Naive thymus-derived CD4-positive, alpha-beta T cell (primary cell): ENCODE results near the gene KCNQ5. TPM values are rescaled to one million over a fixed set of nuclear protein-coding genes. Genes with fewer than 3 reads are reported as not detected.
A peak's percentile ranks its signal among the peaks of the same experiment; 100 is the strongest.

Experiments
- ATAC-seq: fragments of 150-1000 bp; cut with Tn5 transposase; 2 replicates; pipeline ENCODE4 v1.10.0; 2021; ENCODE audit warnings: mild to moderate bottlenecking, moderate library complexity
- CTCF ChIA-PET: fragments of 350-600 bp; sonication (Branson Sonifier 250); formaldehyde crosslinking; loops from one replicate; lab custom pipeline; 2021; ENCODE audit warnings: antibody characterized with exemption; lab: Charles Lee
- POLR2A ChIA-PET: fragments of 350-600 bp; sonication (Branson Sonifier 250); formaldehyde crosslinking; loops from one replicate; lab custom pipeline; 2021; ENCODE audit warnings: antibody characterized with exemption, inconsistent platforms; lab: Charles Lee
- DNase-seq, 9 donors: peaks; one replicate each; pipeline versions ENCODE4 v3.0.0 to v3.0.0-alpha.2; 2020 to 2022; ENCODE audit warnings: mixed read lengths in 1 of 9
- H3K27ac ChIP-seq: one replicate; pipeline ENCODE4 v1.7.0; 2013; ENCODE audit warnings: mild to moderate bottlenecking, low read depth, low read length, moderate library complexity
- H3K27me3 ChIP-seq, 2 donors: one replicate each; pipeline ENCODE4 v1.7.0; 2013; ENCODE audit warnings: low read length in 2 of 2, mild to moderate bottlenecking in 2 of 2, moderate library complexity in 2 of 2; ENCODE audit not compliant: control insufficient read depth in 2 of 2, insufficient read depth in 2 of 2
- H3K36me3 ChIP-seq, 3 experiments: 1 replicate in 2 of 3; 2 replicates in 1 of 3; pipeline ENCODE4 v1.7.0; 2013; ENCODE audit warnings: low read length in 3 of 3, mild to moderate bottlenecking in 3 of 3, moderate library complexity in 1 of 3; ENCODE audit not compliant: insufficient read depth in 3 of 3, control insufficient read depth in 2 of 3
- H3K4me1 ChIP-seq, 2 donors: one replicate each; pipeline ENCODE4 v1.7.0; 2013; ENCODE audit warnings: low read length in 2 of 2, mild to moderate bottlenecking in 2 of 2, moderate library complexity in 1 of 2; ENCODE audit not compliant: control insufficient read depth in 2 of 2, insufficient read depth in 2 of 2
- H3K4me3 ChIP-seq: 2 replicates; pipeline ENCODE4 v1.7.0; 2013; ENCODE audit warnings: mild to moderate bottlenecking, low read length
- H3K9me3 ChIP-seq, 3 experiments: 1 replicate in 2 of 3; 2 replicates in 1 of 3; pipeline ENCODE4 v1.7.0; 2013; ENCODE audit warnings: low read length in 3 of 3; ENCODE audit not compliant: control insufficient read depth in 2 of 3
- H3K27ac Mint-ChIP-seq, 9 donors: one replicate each; pipeline ENCODE4 v1.8.0; 2020 to 2022; ENCODE audit warnings: mixed read lengths in 9 of 9, mild to moderate bottlenecking in 8 of 9, moderate library complexity in 5 of 9, inconsistent platforms in 2 of 9
- H3K27me3 Mint-ChIP-seq, 5 donors: one replicate each; pipeline ENCODE4 v1.8.0; 2021 to 2022; ENCODE audit warnings: mixed read lengths in 5 of 5, mild to moderate bottlenecking in 1 of 5
- H3K36me3 Mint-ChIP-seq, 5 donors: one replicate each; pipeline ENCODE4 v1.8.0; 2020 to 2022; ENCODE audit warnings: mixed read lengths in 5 of 5, mild to moderate bottlenecking in 3 of 5, inconsistent platforms in 1 of 5
- H3K4me1 Mint-ChIP-seq, 7 donors: one replicate each; pipeline ENCODE4 v1.8.0; 2020 to 2022; ENCODE audit warnings: mixed read lengths in 7 of 7, mild to moderate bottlenecking in 3 of 7, inconsistent platforms in 1 of 7
- H3K4me3 Mint-ChIP-seq, 10 donors: one replicate each; pipeline ENCODE4 v1.8.0; 2020 to 2022; ENCODE audit warnings: mild to moderate bottlenecking in 10 of 10, mixed read lengths in 10 of 10, moderate library complexity in 6 of 10, inconsistent platforms in 2 of 10
- H3K9me3 Mint-ChIP-seq, 11 donors: one replicate each; pipeline ENCODE4 v1.8.0; 2020 to 2022; ENCODE audit warnings: mixed read lengths in 11 of 11, mild to moderate bottlenecking in 4 of 11, inconsistent platforms in 1 of 11, moderate library complexity in 1 of 11
- intact Hi-C, 2 donors: fragments of 100-400 bp; cut with micrococcal nuclease; formaldehyde crosslinking; loops; one replicate each; pipeline ENCODE4 v1.15.1; 2023
- polyA plus RNA-seq, 2 donors: library from polyadenylated mRNA; unstranded; fragments of 300-500 nt; fragmentation: Illumina TruSeq; gene quantifications; one replicate each; pipeline ENCODE4 v1.2.3, GENCODE V29; 2021
- total RNA-seq, 6 experiments: library from RNA in 5 of 6; stranded (reverse) in 5 of 6; gene quantifications; 1 replicate in 5 of 6; 2 replicates in 1 of 6; pipeline ENCODE4 v1.2.3 and lab custom pipeline; 2021 to 2026

The KCNQ5 gene
- total and polyA plus RNA-seq, 7 experiments from 2014 or later = 2.3 to 18.3 (median 7.2) TPM

GRCh38 chr6:72642435-72642834 lies 20.6 kb downstream of the KCNQ5 start:
- Mint-ChIP-seq H3K27me3 (no peaks in the 10 kb centered on the region), H3K36me3 (peaks cover 0 to 9% (median 3%) of the 10 kb centered on the region in 5 donors), H3K9me3 (peaks cover 0 to 3% (median 0%) of the 10 kb centered on the region in 11 donors), H3K4me1 (peaks cover 0 to 31% (median 7%) of the 10 kb centered on the region in 7 donors), H3K4me3 (no peak overlapping the region), H3K27ac (no peak overlapping the region)
- Histone ChIP-seq H3K4me3 (no peak overlapping the region), H3K36me3 (no peaks in the 10 kb centered on the region), H3K27me3 (no peaks in the 10 kb centered on the region), H3K9me3 (no peaks in the 10 kb centered on the region), H3K4me1 (no peaks in the 10 kb centered on the region), H3K27ac (no peak overlapping the region)
- DNase-seq (no peak), ATAC-seq (no peak)
- POLR2A ChIA-PET = no interaction called here
- CTCF ChIA-PET = no interaction called here
- intact Hi-C loops = loop anchor here in 1 of 2 donors (2.0 kb wide), 1 partner anchor 14 kb away; no protein-coding TSS in a partner anchor

GRCh38 chr6:72643214-72643613 lies 21.4 kb downstream of the KCNQ5 start:
- Histone ChIP-seq H3K27me3 (no peaks in the 10 kb centered on the region), H3K36me3 (no peaks in the 10 kb centered on the region), H3K4me3 (no peak overlapping the region), H3K4me1 (no peaks in the 10 kb centered on the region), H3K9me3 (no peaks in the 10 kb centered on the region), H3K27ac (no peak overlapping the region)
- Mint-ChIP-seq H3K4me1 (peaks cover 0 to 26% (median 7%) of the 10 kb centered on the region in 7 donors), H3K9me3 (peaks cover 0 to 3% (median 0%) of the 10 kb centered on the region in 11 donors), H3K36me3 (peaks cover 0 to 14% (median 3%) of the 10 kb centered on the region in 5 donors), H3K4me3 (no peak overlapping the region), H3K27ac (no peak overlapping the region), H3K27me3 (no peaks in the 10 kb centered on the region)
- ATAC-seq (no peak), DNase-seq (no peak)
- ChIA-PET POLR2A (no interaction called here), CTCF (interaction anchor here (0.6 kb wide), 1 partner anchor 193 kb away, joined by 3 read pairs; no protein-coding TSS in a partner anchor)
- intact Hi-C loops = loop anchor here in 1 of 2 donors (2.0 kb wide), 1 partner anchor 14 kb away; no protein-coding TSS in a partner anchor

GRCh38 chr6:72646604-72647485 lies 25.0 kb downstream of the KCNQ5 start:
- no peaks in the 10 kb centered on the region for H3K27me3 ChIP-seq
- H3K4me3 Mint-ChIP-seq = no peak overlapping the region
- DNase-seq = no peak
- H3K4me3 ChIP-seq = no peak overlapping the region
- no peak overlapping the region for H3K27ac ChIP-seq
- H3K27me3 Mint-ChIP-seq = no peaks in the 10 kb centered on the region
- ChIA-PET POLR2A (interaction anchor here (0.6 kb wide), 1 partner anchor 22 kb away, joined by 3 read pairs; no protein-coding TSS in a partner anchor), CTCF (no interaction called here)
- H3K9me3 Mint-ChIP-seq = peaks cover 0 to 3% (median 0%) of the 10 kb centered on the region in 11 donors
- intact Hi-C loops = no loop called here
- no peaks in the 10 kb centered on the region for H3K36me3 ChIP-seq
- H3K27ac Mint-ChIP-seq = peak overlapping the region in 1 of 9 donors; percentile 23
- ATAC-seq = no peak
- peaks cover 0 to 11% (median 3%) of the 10 kb centered on the region in 5 donors for H3K36me3 Mint-ChIP-seq
- no peaks in the 10 kb centered on the region for H3K4me1 ChIP-seq
- no peaks in the 10 kb centered on the region for H3K9me3 ChIP-seq
- H3K4me1 Mint-ChIP-seq = peaks cover 0 to 24% (median 6%) of the 10 kb centered on the region in 7 donors

GRCh38 chr6:72647489-72647888 lies 25.6 kb downstream of the KCNQ5 start:
- DNase-seq = no peak
- Mint-ChIP-seq H3K27me3 (no peaks in the 10 kb centered on the region), H3K4me3 (no peak overlapping the region), H3K27ac (no peak overlapping the region), H3K9me3 (peaks cover 0 to 3% (median 0%) of the 10 kb centered on the region in 11 donors), H3K4me1 (peaks cover 0 to 24% (median 6%) of the 10 kb centered on the region in 7 donors), H3K36me3 (peaks cover 0 to 10% (median 3%) of the 10 kb centered on the region in 5 donors)
- H3K36me3 ChIP-seq = no peaks in the 10 kb centered on the region
- H3K9me3 ChIP-seq = no peaks in the 10 kb centered on the region
- H3K27ac ChIP-seq = no peak overlapping the region
- no peaks in the 10 kb centered on the region for H3K4me1 ChIP-seq
- no peak for ATAC-seq
- H3K27me3 ChIP-seq = no peaks in the 10 kb centered on the region
- no peak overlapping the region for H3K4me3 ChIP-seq
- ChIA-PET POLR2A (interaction anchor here (0.6 kb wide), 1 partner anchor 22 kb away, joined by 3 read pairs; no protein-coding TSS in a partner anchor), CTCF (no interaction called here)
- intact Hi-C loops = no loop called here

GRCh38 chr6:72649032-72649984 lies 27.4 kb downstream of the KCNQ5 start:
- Mint-ChIP-seq H3K36me3 (peaks cover 0 to 10% (median 3%) of the 10 kb centered on the region in 5 donors), H3K9me3 (peaks cover 0 to 3% (median 0%) of the 10 kb centered on the region in 11 donors), H3K27ac (no peak overlapping the region), H3K4me3 (no peak overlapping the region), H3K4me1 (peaks cover 0 to 17% (median 0%) of the 10 kb centered on the region in 7 donors), H3K27me3 (no peaks in the 10 kb centered on the region)
- Histone ChIP-seq H3K4me3 (no peak overlapping the region), H3K4me1 (no peaks in the 10 kb centered on the region), H3K9me3 (no peaks in the 10 kb centered on the region), H3K36me3 (no peaks in the 10 kb centered on the region), H3K27me3 (no peaks in the 10 kb centered on the region), H3K27ac (no peak overlapping the region)
- ChIA-PET POLR2A (no interaction called here), CTCF (interaction anchor here (0.5 kb wide), 1 partner anchor 238 kb away, joined by 3 read pairs; no protein-coding TSS in a partner anchor)
- no peak for DNase-seq
- ATAC-seq = no peak
- intact Hi-C loops = no loop called here

GRCh38 chr6:72650081-72650745 lies 28.3 kb downstream of the KCNQ5 start:
- Mint-ChIP-seq H3K9me3 (peaks cover 0 to 3% (median 0%) of the 10 kb centered on the region in 11 donors), H3K36me3 (peaks cover 0 to 12% (median 3%) of the 10 kb centered on the region in 5 donors), H3K27ac (no peak overlapping the region), H3K27me3 (no peaks in the 10 kb centered on the region), H3K4me1 (peaks cover 0 to 17% (median 3%) of the 10 kb centered on the region in 7 donors), H3K4me3 (no peak overlapping the region)
- H3K4me3 ChIP-seq = no peak overlapping the region
- no peaks in the 10 kb centered on the region for H3K27me3 ChIP-seq
- H3K9me3 ChIP-seq = no peaks in the 10 kb centered on the region
- no peaks in the 10 kb centered on the region for H3K36me3 ChIP-seq
- no peaks in the 10 kb centered on the region for H3K4me1 ChIP-seq
- intact Hi-C loops = no loop called here
- POLR2A ChIA-PET = no interaction called here
- CTCF ChIA-PET = no interaction called here
- ATAC-seq (no peak), DNase-seq (no peak)
- H3K27ac ChIP-seq = no peak overlapping the region
